HG02623 (cell line): ENCODE measurements around the gene DHRS3.
"Not testable (repeated sequence)": the region's sequence is repeated elsewhere in the genome, so short reads cannot be mapped to it uniquely, and the experiment has no call there.

Source experiments
- ATAC-seq: cut with Tn5 transposase; IDR thresholded peaks from one replicate; pipeline ENCODE4 v1.9.1; 2021; ENCODE audit warnings: moderate library complexity; ENCODE audit not compliant: unreplicated experiment

The DHRS3 gene

GRCh38 chr1:12578860-12579422, 39.1 kb downstream of the DHRS3 start:
- ATAC-seq, result no peak

GRCh38 chr1:12577020-12577419, 41.0 kb downstream of the DHRS3 start:
- no peak for ATAC-seq

- no peak for ATAC-seq
Measured at GRCh38 chr1:12574757-12575139, 43.3 kb downstream of the DHRS3 start.

GRCh38 chr1:12573015-12573825, 44.8 kb downstream of the DHRS3 start:
- no peak for ATAC-seq

- ATAC-seq, result no peak
Measured at GRCh38 chr1:12572522-12572921, 45.5 kb downstream of the DHRS3 start.

GRCh38 chr1:12570291-12570690, 47.7 kb downstream of the DHRS3 start:
- ATAC-seq, result no peak

GRCh38 chr1:12568009-12568767, 49.8 kb downstream of the DHRS3 start:
- ATAC-seq, result no peak

GRCh38 chr1:12567288-12567819, 50.7 kb downstream of the DHRS3 start:
- ATAC-seq, result no peak

- ATAC-seq, result no peak
Measured at GRCh38 chr1:12566484-12567287, 51.3 kb downstream of the DHRS3 start.

GRCh38 chr1:12565966-12566352, 52.1 kb downstream of the DHRS3 start:
- ATAC-seq, result no peak

- no peak for ATAC-seq
Measured at GRCh38 chr1:12565094-12565965, 52.7 kb downstream of the DHRS3 start.

GRCh38 chr1:12564251-12564650, 53.8 kb downstream of the DHRS3 start:
- not testable (repeated sequence) for ATAC-seq

- no peak for ATAC-seq
Measured at GRCh38 chr1:12562955-12563576, 54.9 kb downstream of the DHRS3 start.

- ATAC-seq, result no peak
Measured at GRCh38 chr1:12561121-12561520, 56.9 kb downstream of the DHRS3 start.

GRCh38 chr1:12556957-12557935, 60.8 kb downstream of the DHRS3 start:
- no peak for ATAC-seq

- no peak for ATAC-seq
Measured at GRCh38 chr1:12556368-12556930, 61.6 kb downstream of the DHRS3 start.

GRCh38 chr1:12555411-12556367, 62.3 kb downstream of the DHRS3 start:
- ATAC-seq, result no peak
